IPS-20b (cell line): ENCODE measurements around the gene SLC25A51.

Experiments
- H3K27ac ChIP-seq: one replicate; pipeline ENCODE4 v1.5.1; 2013; ENCODE audit warnings: low read length
- H3K27me3 ChIP-seq: 2 replicates; pipeline ENCODE4 v1.6.1; 2013; ENCODE audit warnings: mild to moderate bottlenecking, low read length, inconsistent platforms; ENCODE audit not compliant: insufficient read depth
- H3K36me3 ChIP-seq: 2 replicates; pipeline ENCODE4 v1.6.1; 2013; ENCODE audit warnings: low read depth, mild to moderate bottlenecking, inconsistent platforms, low read length, moderate library complexity; ENCODE audit not compliant: insufficient read depth
- H3K4me1 ChIP-seq: 2 replicates; pipeline ENCODE4 v1.6.1; 2013; ENCODE audit warnings: mild to moderate bottlenecking, control low read depth, inconsistent platforms, low read length, moderate library complexity; ENCODE audit not compliant: insufficient read depth
- H3K4me3 ChIP-seq: 2 replicates; pipeline ENCODE4 v1.5.1; 2013; ENCODE audit warnings: mild to moderate bottlenecking, low read length, inconsistent platforms
- H3K9ac ChIP-seq: 2 replicates; pipeline ENCODE4 v1.6.1; 2013; ENCODE audit warnings: low read depth, mild to moderate bottlenecking, inconsistent platforms, low read length, moderate library complexity
- H3K9me3 ChIP-seq: 2 replicates; pipeline ENCODE4 v1.6.1; 2013; ENCODE audit warnings: mild to moderate bottlenecking, low read depth, low read length, inconsistent platforms; ENCODE audit not compliant: insufficient read depth

SLC25A51 gene

GRCh38 chr9:37839496-37840461 is 64.1 kb downstream of the SLC25A51 start:
- H3K36me3 ChIP-seq = peaks cover 9% of the 10 kb centered on the region; the same call in 1 of the 2 replicates
- H3K9me3 ChIP-seq = no peaks in the 10 kb centered on the region
- no peak overlapping the region for H3K9ac ChIP-seq
- H3K27ac ChIP-seq = no peak overlapping the region
- no peaks in the 10 kb centered on the region for H3K27me3 ChIP-seq
- no peak overlapping the region for H3K4me3 ChIP-seq
- H3K4me1 ChIP-seq = no peaks in the 10 kb centered on the region
